GM18508 (cell line): ENCODE data around the gene ASAP3.

ENCODE experiments used
- ATAC-seq: cut with Tn5 transposase; IDR thresholded peaks from one replicate; pipeline ENCODE4 v1.9.1; 2021; ENCODE audit warnings: moderate number of reproducible peaks; ENCODE audit not compliant: insufficient read depth, unreplicated experiment

The ASAP3 gene

DNA sequence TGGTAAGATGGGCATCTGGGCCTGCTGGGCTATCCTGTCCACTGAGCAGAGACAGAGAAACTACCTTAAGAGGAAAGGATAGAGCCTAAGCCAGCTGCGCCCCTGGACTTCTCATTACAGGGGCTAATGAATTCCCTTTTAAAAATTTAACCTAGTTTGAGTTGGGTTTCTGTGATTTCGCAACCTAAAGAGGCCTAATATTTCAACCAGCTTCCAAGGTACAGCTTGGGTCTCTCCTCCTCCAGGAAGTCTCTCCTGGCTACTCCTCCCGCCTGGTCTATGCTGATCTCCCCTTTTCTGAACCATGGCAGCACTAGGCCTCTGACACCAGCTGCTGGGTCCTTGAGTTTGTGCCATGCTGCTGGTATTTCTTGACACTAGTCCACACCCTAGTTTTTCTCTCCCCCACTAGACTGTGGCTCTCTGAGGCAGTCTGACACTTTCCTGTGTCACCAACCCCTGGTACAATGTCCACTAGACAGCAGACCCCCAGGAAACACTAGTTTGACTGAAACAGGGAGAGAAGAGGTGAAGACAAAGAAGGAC, 30.5 kb downstream of the ASAP3 start:
- ATAC-seq, result no peak

DNA sequence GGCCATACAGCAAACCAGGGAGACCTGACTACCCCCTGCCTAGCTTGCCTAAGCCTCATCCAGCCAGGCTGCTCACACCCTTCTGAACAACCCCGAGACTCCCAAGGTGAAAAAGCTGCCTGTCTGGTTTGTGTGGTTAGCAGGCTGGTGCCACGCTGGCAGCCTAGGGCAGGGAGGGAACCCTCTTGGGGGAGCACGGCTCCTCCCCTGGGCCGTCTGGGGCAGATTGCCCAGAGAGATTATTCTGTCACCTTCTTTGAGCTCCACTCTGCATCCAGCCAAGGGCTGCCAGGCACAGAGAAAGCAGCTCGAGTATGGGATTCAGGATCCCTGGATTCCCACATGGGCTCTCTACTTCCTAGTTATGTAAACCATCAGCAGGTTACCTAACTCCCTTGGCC, 32.0 kb downstream of the ASAP3 start:
- no peak for ATAC-seq

- no peak for ATAC-seq
Measured at GRCh38 chr1:23451441-23451840, 32.5 kb downstream of the ASAP3 start.

- ATAC-seq, result no peak
Measured at GRCh38 chr1:23450894-23451293, 33.1 kb downstream of the ASAP3 start.

DNA sequence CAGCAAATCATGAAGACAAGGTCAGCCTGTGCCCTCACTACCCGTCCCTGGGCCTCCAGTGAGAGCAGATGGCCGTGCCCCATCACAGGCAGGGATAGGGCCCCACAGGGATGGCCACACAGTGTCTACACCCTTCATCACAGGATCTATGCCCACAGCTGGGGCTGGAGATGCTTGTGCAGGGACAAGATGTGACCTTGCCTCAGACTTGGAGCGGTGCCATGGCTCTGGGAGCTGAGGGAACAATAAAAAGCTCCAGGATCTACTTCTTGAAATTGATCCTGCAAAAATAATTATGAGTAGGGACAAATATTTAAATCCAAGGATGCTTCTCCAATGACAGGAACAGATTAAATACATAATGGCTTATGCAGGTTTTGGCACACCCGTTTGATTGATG, 34.0 kb downstream of the ASAP3 start:
- no peak for ATAC-seq

GRCh38 chr1:23449306-23449705, 34.7 kb downstream of the ASAP3 start:
- ATAC-seq, result no peak

DNA sequence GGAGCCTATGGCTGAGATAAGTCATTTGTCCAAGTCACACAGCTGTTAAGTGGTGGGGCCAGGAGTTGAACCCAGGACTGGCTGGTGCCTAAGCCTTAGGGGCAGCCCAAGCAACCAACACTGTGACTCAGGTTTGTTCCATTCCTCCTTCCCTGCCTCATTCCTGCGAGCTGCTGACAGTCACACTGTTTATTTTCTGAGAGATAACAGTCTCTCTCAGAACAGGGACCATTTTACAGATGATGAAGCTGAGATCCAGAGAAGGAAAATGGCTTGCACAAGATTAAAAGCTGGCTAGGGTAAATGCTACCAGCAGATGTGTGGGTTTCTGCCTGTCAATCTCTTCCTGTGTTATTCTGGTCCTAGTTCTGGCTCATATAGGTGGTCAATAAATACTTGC, 35.1 kb downstream of the ASAP3 start:
- ATAC-seq, result no peak

GRCh38 chr1:23446661-23447310, 37.2 kb downstream of the ASAP3 start:
- ATAC-seq, result no peak

DNA sequence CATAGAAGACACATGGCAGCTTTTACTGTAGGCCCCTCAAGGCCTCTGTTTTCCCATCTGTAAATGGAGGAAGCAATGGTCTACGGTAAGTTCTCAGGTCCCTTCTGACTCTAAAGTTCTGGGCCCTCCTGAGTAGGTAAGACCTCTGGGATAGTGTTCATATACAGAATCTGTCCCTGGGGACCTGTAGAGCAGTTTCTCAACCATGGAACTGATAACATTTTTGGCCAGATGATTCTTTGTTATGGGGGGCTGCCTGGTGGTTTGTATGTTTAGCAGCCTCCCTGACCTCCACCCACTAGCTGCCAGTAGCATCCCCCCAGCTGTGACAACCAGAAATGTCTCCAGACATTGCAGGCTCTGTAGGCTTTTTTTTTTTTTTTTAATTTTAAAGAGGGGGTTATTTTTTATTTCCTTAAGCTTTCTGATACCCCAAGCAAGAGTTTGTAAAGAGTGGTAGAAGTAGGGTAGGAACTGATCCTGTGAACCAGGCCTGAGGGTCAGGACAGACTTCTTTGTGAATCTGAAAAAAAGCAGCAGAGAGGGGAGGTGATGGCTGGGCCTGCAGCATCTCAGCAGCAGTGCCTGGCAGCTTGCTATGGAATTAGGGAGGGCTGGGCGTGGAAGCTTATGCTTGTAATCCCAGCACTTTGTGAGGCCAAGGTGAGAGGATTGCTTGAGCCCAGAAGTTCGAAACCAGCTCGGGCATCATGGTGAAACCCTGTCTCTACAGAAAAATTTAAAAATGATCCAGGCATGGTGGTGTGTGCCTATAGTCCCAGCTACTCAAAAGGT, 39.2 kb downstream of the ASAP3 start:
- ATAC-seq, result no peak

GRCh38 chr1:23444104-23444533, 39.9 kb downstream of the ASAP3 start:
- no peak for ATAC-seq

DNA sequence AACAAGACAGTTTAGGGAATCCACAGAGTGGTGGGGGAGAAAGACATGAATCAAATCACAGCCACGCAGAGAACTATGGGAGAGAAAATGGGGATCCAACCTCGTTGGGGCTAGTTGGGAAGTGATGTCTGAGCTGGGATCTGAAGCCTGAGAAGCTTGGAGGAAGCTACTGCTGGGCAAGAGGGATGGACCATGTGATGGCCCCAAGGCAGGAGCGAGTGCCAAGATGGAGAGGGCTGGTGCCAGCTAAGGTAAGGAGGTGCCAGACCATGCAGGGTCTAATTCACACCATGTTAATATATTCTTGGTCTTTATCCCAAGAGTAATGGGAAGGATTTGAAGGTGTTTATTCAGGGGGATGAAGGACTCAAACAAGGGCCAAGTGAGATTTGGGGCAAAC, 41.2 kb downstream of the ASAP3 start:
- no peak for ATAC-seq

- no peak for ATAC-seq
Measured at GRCh38 chr1:23441446-23442148, 42.4 kb downstream of the ASAP3 start.

GRCh38 chr1:23438545-23438944, 45.4 kb downstream of the ASAP3 start:
- ATAC-seq, result no peak

DNA sequence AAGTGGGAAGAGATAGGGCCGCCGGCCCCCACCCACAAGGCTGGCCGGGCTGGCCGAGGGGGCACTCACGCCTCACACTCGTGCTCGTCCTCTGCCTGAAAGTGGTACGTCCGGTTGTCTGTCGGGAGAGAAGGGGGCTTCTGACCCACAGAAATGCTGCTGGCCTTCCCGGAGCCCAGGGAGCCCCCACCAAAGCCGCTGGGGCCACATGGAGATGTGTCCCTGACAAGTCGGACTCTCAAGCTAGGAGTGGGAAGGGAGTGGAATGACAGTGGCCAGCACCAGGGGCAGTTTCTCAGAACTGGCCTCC, 46.7 kb downstream of the ASAP3 start:
- no peak for ATAC-seq

GRCh38 chr1:23436520-23437354, 47.2 kb downstream of the ASAP3 start:
- no peak for ATAC-seq

DNA sequence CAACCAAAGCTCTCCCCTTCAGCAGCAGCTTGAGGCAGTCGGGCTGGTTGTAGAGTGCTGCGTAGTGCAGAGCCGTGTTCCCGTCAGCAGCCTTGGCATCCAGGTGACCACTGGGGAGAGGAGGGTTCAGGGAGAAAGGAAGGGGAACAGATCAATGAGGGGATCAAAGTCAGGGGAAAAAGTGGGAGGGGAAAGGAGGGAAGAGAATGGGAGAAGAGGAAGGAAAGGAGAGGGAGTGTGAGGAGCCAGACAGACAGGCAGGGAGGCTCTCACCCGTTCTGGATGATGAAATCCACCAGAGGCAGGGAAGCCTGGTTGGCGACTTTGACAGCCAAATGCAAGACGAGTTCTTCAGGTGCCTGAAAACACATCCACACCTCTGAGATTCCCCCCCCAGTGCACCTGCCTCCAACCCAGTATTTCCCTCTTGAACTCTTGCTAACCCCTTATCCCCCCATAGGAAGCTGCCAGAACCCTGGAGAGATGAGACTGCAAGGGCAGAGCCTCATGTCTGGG, 49.7 kb downstream of the ASAP3 start:
- no peak for ATAC-seq

- no peak for ATAC-seq
Measured at GRCh38 chr1:23433122-23433521, 50.9 kb downstream of the ASAP3 start.

DNA sequence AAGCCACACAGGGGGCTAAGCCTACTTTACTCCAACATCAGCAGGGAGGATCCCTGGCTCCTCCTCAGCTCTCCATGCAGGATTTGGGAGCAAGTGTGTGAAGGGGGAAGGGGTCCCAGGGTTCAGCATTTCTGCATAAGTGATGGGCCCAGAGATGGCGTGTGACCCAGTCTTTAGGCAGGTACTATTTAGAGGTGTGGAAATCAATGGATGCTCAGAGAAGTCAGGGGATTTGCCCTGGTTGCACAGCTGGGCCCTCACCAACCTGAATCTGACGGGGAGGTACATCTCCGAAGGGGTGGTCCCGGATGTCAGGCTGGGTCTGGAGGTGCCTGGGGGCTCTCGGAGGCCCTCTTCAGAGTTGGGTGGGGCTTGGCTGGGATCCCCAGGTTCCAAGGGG, 52.5 kb downstream of the ASAP3 start:
- no peak for ATAC-seq

- ATAC-seq, result no peak
Measured at GRCh38 chr1:23430803-23431202, 53.2 kb downstream of the ASAP3 start.
